A549 (cell line): ENCODE measurements around the gene COL12A1. TPM values are rescaled to one million over a fixed set of nuclear protein-coding genes. Genes with fewer than 3 reads are reported as not detected.

ENCODE experiments used
- ATAC-seq, 2 experiments: fragments of 200-7000 bp in 1 of 2; fragments of >200 bp in 1 of 2; cut with Nextera tagmentation in 1 of 2; cut with Tn5 transposase in 1 of 2; 3 replicates each; pipeline versions ENCODE4 v1.8.0 to v1.9.1; 2018 to 2020; ENCODE audit warnings: mild to moderate bottlenecking in 1 of 2, moderate library complexity in 1 of 2
- CTCF ChIA-PET: fragments of 300-600 bp; sonication (Branson Sonifier 250); formaldehyde crosslinking; extraction: SDS; loops from one replicate; lab custom pipeline; 2021; ENCODE audit warnings: antibody characterized with exemption, inconsistent platforms; lab: Yijun Ruan, JAX
- POLR2A ChIA-PET: fragments of 350-600 bp; formaldehyde crosslinking; extraction: SDS; loops from one replicate; lab custom pipeline; 2021; ENCODE audit warnings: antibody characterized with exemption, inconsistent platforms; lab: Yijun Ruan, JAX
- DNase-seq, 2 experiments: peaks; one replicate each; pipeline versions ENCODE4 v3.0.0 to v3.0.0-alpha.2; 2011 to 2016; ENCODE audit warnings: low read depth in 1 of 2, low spot score in 1 of 2
- FAIRE-seq: peaks from 2 replicates; lab custom pipeline; 2011; peaks lifted over from hg19 to GRCh38; lab: Jason Lieb, UNC
- H3K27ac ChIP-seq, 2 experiments: fragments of >200 bp; sonication (Bioruptor Twin); formaldehyde crosslinking; 3 replicates each; pipeline ENCODE4 v1.5.1; 2016 to 2017
- H3K4me1 ChIP-seq: fragments of >200 bp; sonication (Bioruptor Twin); formaldehyde crosslinking; 3 replicates; pipeline ENCODE4 v1.6.1; 2016
- H3K4me2 ChIP-seq: fragments of >200 bp; sonication (Bioruptor Twin); formaldehyde crosslinking; 3 replicates; pipeline ENCODE4 v1.6.1; 2016
- H3K4me3 ChIP-seq: fragments of >200 bp; sonication (Bioruptor Twin); formaldehyde crosslinking; 3 replicates; pipeline ENCODE4 v1.5.1; 2016
- H3K9me3 ChIP-seq: fragments of >200 bp; sonication (Bioruptor Twin); formaldehyde crosslinking; 3 replicates; pipeline ENCODE4 v1.6.1; 2016
- ATOH8 ChIP-seq: fragments of 250-450 bp; sonication (Bioruptor Pico); IDR thresholded peaks from 2 replicates; pipeline ENCODE4 v1.5.0; 2020; ENCODE audit warnings: low read depth, mild to moderate bottlenecking, moderate library complexity
- BHLHE40 ChIP-seq: IDR thresholded peaks from 2 replicates; pipeline ENCODE4 v1.6.1; 2012; ENCODE audit warnings: low read depth, low read length, inconsistent platforms
- CEBPB ChIP-seq, 2 experiments: fragments of >200 bp in 1 of 2; sonication (Bioruptor Twin) in 1 of 2; formaldehyde crosslinking in 1 of 2; IDR thresholded peaks; 2 replicates each; pipeline ENCODE4 v1.6.1; 2012 to 2016
- EHF ChIP-seq: fragments of 250-450 bp; sonication (Bioruptor Pico); IDR thresholded peaks from 2 replicates; pipeline ENCODE4 v1.5.0; 2020; ENCODE audit warnings: mild to moderate bottlenecking
- ELK1 ChIP-seq: fragments of 150-350 bp; IDR thresholded peaks from 2 replicates; pipeline ENCODE4 v1.6.1; 2014; ENCODE audit warnings: low read depth, mild to moderate bottlenecking, low read length
- ESRRA ChIP-seq: fragments of 150-350 bp; IDR thresholded peaks from 2 replicates; pipeline ENCODE4 v1.6.1; 2014; ENCODE audit warnings: mild to moderate bottlenecking, low read length, borderline replicate concordance
- FOSB ChIP-seq: fragments of 250-450 bp; sonication (Bioruptor Pico); IDR thresholded peaks from 2 replicates; pipeline ENCODE4 v1.5.0; 2020; ENCODE audit warnings: mild to moderate bottlenecking, moderate library complexity
- GATA3 ChIP-seq: IDR thresholded peaks from 2 replicates; pipeline ENCODE4 v1.6.1; 2012; ENCODE audit warnings: borderline replicate concordance
- HEYL ChIP-seq: fragments of 250-450 bp; sonication (Bioruptor Pico); IDR thresholded peaks from 2 replicates; pipeline ENCODE4 v1.8.0; 2021; ENCODE audit warnings: mild to moderate bottlenecking, moderate library complexity
- HMGXB4 ChIP-seq: fragments of 250-450 bp; sonication (Bioruptor Pico); IDR thresholded peaks from 2 replicates; pipeline ENCODE4 v1.5.0; 2021; ENCODE audit warnings: mild to moderate bottlenecking, moderate library complexity, borderline replicate concordance
- HOXB13 ChIP-seq: fragments of 250-450 bp; sonication (Bioruptor Pico); IDR thresholded peaks from 2 replicates; pipeline ENCODE4 v1.5.0; 2020; ENCODE audit warnings: low read depth, mild to moderate bottlenecking, moderate library complexity
- JUN ChIP-seq, 2 experiments: fragments of >200 bp; sonication (Bioruptor Twin); formaldehyde crosslinking; IDR thresholded peaks; 2 replicates in 1 of 2; 3 replicates in 1 of 2; pipeline ENCODE4 v1.6.1; 2016 to 2017
- KDM1A ChIP-seq: fragments of 200-600 bp; sonication (generic); IDR thresholded peaks from 2 replicates; pipeline ENCODE4 v1.6.1; 2016; ENCODE audit warnings: low read depth, mild to moderate bottlenecking
- MAFK ChIP-seq: fragments of 450-650 bp; IDR thresholded peaks from 2 replicates; pipeline ENCODE4 v1.6.1; 2014; ENCODE audit not compliant: partially characterized antibody
- MAX ChIP-seq: IDR thresholded peaks from 2 replicates; pipeline ENCODE4 v1.6.1; 2012
- MAZ ChIP-seq: fragments of 150-350 bp; IDR thresholded peaks from 2 replicates; pipeline ENCODE4 v1.6.1; 2014; ENCODE audit warnings: antibody characterized with exemption, low read depth, low read length, borderline replicate concordance
- MYC ChIP-seq: IDR thresholded peaks from 2 replicates; pipeline ENCODE4 v1.6.1; 2012; ENCODE audit warnings: mild to moderate bottlenecking, inconsistent platforms, low read length, improper control_type of control experiment, borderline replicate concordance
- NR3C1 ChIP-seq: fragments of >200 bp; sonication (Bioruptor Twin); formaldehyde crosslinking; IDR thresholded peaks from 3 replicates; pipeline ENCODE4 v1.6.1; 2017
- PBX3 ChIP-seq: IDR thresholded peaks from 2 replicates; pipeline ENCODE4 v1.6.1; 2012
- PHF8 ChIP-seq: fragments of 200-600 bp; sonication (generic); IDR thresholded peaks from 2 replicates; pipeline ENCODE4 v1.6.1; 2016; ENCODE audit warnings: low read depth, mild to moderate bottlenecking, antibody characterized with exemption, moderate library complexity, borderline replicate concordance
- POLR2A ChIP-seq: IDR thresholded peaks from 2 replicates; pipeline ENCODE4 v1.6.1; 2012; ENCODE audit warnings: mild to moderate bottlenecking, low read length
- RFX5 ChIP-seq: fragments of 450-650 bp; IDR thresholded peaks from 2 replicates; pipeline ENCODE4 v1.7.1; 2014; ENCODE audit warnings: antibody characterized with exemption, mild to moderate bottlenecking, moderate library complexity
- SMC3 ChIP-seq: fragments of >200 bp; sonication (Bioruptor Twin); formaldehyde crosslinking; IDR thresholded peaks from 3 replicates; pipeline ENCODE4 v1.6.1; 2018; ENCODE audit warnings: inconsistent platforms
- WGBS: methylation state at CpG from one replicate; pipeline ENCODE4 v1.1.6; 2017; ENCODE audit errors: missing lambda C conversion rate; 5-methylcytosine and 5-hydroxymethylcytosine counted together
- polyA plus RNA-seq, 4 experiments: library from polyadenylated mRNA; depleted of rRNA in 3 of 4; stranded (reverse); fragments of >200 nt; fragmentation: RNase III in 1 of 4; extraction: RNeasy Plus Mini Kit Qiagen cat#74134 plus additional on column Dnase treatment in 1 of 4; gene quantifications; 2 replicates in 3 of 4; 3 replicates in 1 of 4; pipeline ENCODE4 v1.2.3, GENCODE V29; 2011 to 2017

COL12A1 gene
- polyA plus RNA-seq, 2 of the 4 experiments (the other 2 are of a cell fraction): 6.3 to 11.2 TPM

GRCh38 chr6:75107913-75108312 lies 97.9 kb downstream of the COL12A1 start:
- H3K4me3 ChIP-seq: no peak overlapping the region
- ChIA-PET CTCF (no interaction called here), POLR2A (no interaction called here)
- DNase-seq: no peak
- ATAC-seq: no peak
- no peak overlapping the region for H3K4me2 ChIP-seq
- no peak for FAIRE-seq
- H3K27ac ChIP-seq: no peak overlapping the region
- no peaks in the 10 kb centered on the region for H3K4me1 ChIP-seq
- H3K9me3 ChIP-seq: no peaks in the 10 kb centered on the region
- TF ChIP-seq POLR2A: no peak
- no peak for TF ChIP-seq BHLHE40
- TF ChIP-seq ESRRA: no peak
- no peak for TF ChIP-seq KDM1A

- Histone ChIP-seq H3K4me1 (no peaks in the 10 kb centered on the region), H3K4me2 (no peak overlapping the region), H3K9me3 (no peaks in the 10 kb centered on the region), H3K4me3 (no peak overlapping the region), H3K27ac (no peak overlapping the region)
- ChIA-PET POLR2A (no interaction called here), CTCF (interaction anchor here (0.7 kb wide), 1 partner anchor 440 kb away, joined by 3 read pairs; no protein-coding TSS in a partner anchor)
- no peak for DNase-seq
- WGBS: 80% methylated on average over 2 of the region's 2 CpGs
- no peak for FAIRE-seq
- ATAC-seq: no peak
- TF ChIP-seq HEYL (CRISPR knock-in tag) (no peak), HOXB13 (CRISPR knock-in tag) (no peak), MAFK (no peak)
These were observed 99.4 kb downstream of the COL12A1 start for GRCh38 chr6:75106426-75106825.

- no peak for TF ChIP-seq SMC3
- no peak for DNase-seq
- Histone ChIP-seq H3K9me3 (no peaks in the 10 kb centered on the region), H3K4me2 (no peak overlapping the region), H3K27ac (no peak overlapping the region), H3K4me3 (no peak overlapping the region), H3K4me1 (peaks cover 10% of the 10 kb centered on the region)
- ChIA-PET CTCF (interaction anchor here (1.1 kb wide), 1 partner anchor 105 kb away, joined by 4 read pairs; no protein-coding TSS in a partner anchor), POLR2A (no interaction called here)
- WGBS: no CpG with 5 or more reads among the region's 1 CpG
- FAIRE-seq: no peak
- ATAC-seq: no peak
These were observed 102.4 kb downstream of the COL12A1 start for GRCh38 chr6:75103431-75103830.

GRCh38 chr6:75102301-75102700 lies 103.6 kb downstream of the COL12A1 start:
- TF ChIP-seq MAZ (no peak), ATOH8 (no peak), PBX3 (no peak), KDM1A (no peak), FOSB (CRISPR knock-in tag) (no peak), HMGXB4 (CRISPR knock-in tag) (no peak), JUN (IDR thresholded peaks at IDR 0.05) (no peak), NR3C1 (no peak), MYC (no peak), EHF (CRISPR knock-in tag) (no peak), GATA3 (no peak), RFX5 (no peak), PHF8 (no peak), ELK1 (no peak), MAX (no peak), CEBPB (IDR thresholded peaks at IDR 0.05) (no peak)
- Histone ChIP-seq H3K9me3 (no peaks in the 10 kb centered on the region), H3K4me1 (peaks cover 12% of the 10 kb centered on the region), H3K4me3 (no peak overlapping the region), H3K4me2 (no peak overlapping the region), H3K27ac (no peak overlapping the region)
- no peak for DNase-seq
- no peak for FAIRE-seq
- no peak for ATAC-seq
- ChIA-PET CTCF (no interaction called here), POLR2A (no interaction called here)
- WGBS: 62% methylated on average over 5 of the region's 5 CpGs
